Measurements from ENCODE around the gene CADPS. TPM values are rescaled to one million over a fixed set of nuclear protein-coding genes. Genes with fewer than 3 reads are reported as not detected.
A peak's percentile ranks its signal among the peaks of the same experiment; 100 is the strongest.

The CADPS gene
- total and polyA plus RNA-seq, 2 of the 4 experiments (the other 2 are of a cell fraction), result not detected

DNA sequence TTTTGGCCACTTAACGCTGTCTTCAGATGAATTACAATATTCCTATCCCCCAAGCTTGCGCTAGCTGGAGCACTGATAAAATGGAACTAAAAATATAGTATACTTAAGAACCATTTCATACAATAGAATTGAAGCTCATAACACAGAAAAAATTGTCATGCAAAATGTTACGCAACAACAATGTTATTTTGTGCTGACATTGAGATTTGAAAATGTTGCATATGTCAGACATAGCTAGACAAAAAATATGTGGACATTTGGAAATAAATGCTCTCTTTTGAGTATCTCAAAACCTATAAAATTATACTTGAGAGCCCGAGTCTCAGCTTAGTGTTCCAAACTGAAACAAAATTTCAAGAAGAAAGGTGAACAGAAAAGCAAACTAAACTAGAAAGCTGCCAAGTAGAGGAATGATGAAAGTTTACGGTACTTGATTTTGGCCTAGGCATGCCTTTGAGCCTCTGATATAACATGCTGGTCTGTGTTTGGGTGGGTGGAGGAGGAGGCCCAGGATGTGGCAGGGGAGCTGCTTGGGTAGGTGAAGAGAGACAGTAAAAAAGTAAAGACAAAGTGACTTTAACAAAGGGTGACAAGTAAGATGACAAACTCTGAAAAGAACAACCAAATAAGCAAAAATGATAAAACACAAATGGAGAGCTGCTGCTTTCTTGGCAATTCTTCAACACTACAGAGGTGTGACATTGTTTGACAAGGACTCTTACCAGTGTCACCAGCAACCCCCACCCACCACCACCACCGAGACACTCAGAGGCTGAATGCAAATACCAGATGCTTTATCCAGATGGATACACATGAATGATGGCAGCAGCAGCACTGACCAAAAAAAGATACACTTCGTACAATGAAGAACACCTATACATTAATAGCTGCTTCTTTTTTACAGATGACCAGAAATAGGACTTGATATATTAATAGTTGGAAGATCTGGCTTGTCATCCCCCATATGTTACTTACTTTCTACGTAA, 372.6 kb downstream of the CADPS start:
- CTCF ChIA-PET, result interaction anchor here (1.6 kb wide), 1 partner anchor 15 kb away, joined by 3 read pairs; no protein-coding TSS in a partner anchor

More for the DNA sequence above, 372.6 kb downstream of the CADPS start:
- intact Hi-C loops (cut with micrococcal nuclease) (no loop called here), dilution Hi-C loops (cut with HindIII; ENCODE audit: low sequenced_read_pairs, unreplicated experiment) (no loop called here), in situ Hi-C loops (cut with MboI; ENCODE audit: low sequenced_read_pairs) (no loop called here)
- Histone ChIP-seq H2BK120ac (ENCODE audit: low read depth, low read length) (no peak overlapping the region), H3K79me1 (ENCODE audit: low read depth in 1 of 2, low read length in 2 of 2) (no peaks in the 10 kb centered on the region), H2AK5ac (ENCODE audit: low read depth, low read length) (no peak overlapping the region), H3K9me1 (ENCODE audit: insufficient read depth, low read length) (no peaks in the 10 kb centered on the region), H2BK20ac (ENCODE audit: low read depth, low read length) (no peak overlapping the region), H3K18ac (ENCODE audit: low read depth, low read length) (no peak overlapping the region), H3K4ac (ENCODE audit: low read depth, low read length) (no peak overlapping the region), H3K14ac (replicated peaks; ENCODE audit: low read depth, low read length) (no peak overlapping the region), H3K4me2 (ENCODE audit: low read depth, low read length) (no peak overlapping the region), H3K23ac (ENCODE audit: low read depth, low read length) (no peak overlapping the region), H3K4me3 (ENCODE audit: insufficient read depth, low read depth, low read length) (no peak overlapping the region), H3K36me3 (ENCODE audit: control insufficient read depth, insufficient read depth, low read length) (no peaks in the 10 kb centered on the region), H2BK15ac (ENCODE audit: low read depth, low read length) (no peak overlapping the region), H4K8ac (ENCODE audit: low read depth in 2 of 2, low read length in 2 of 2) (no peak overlapping the region), H3K27ac (ENCODE audit: insufficient read depth, low read length) (no peak overlapping the region), H3K27me3 (ENCODE audit: control insufficient read depth, insufficient read depth, low read length) (no peaks in the 10 kb centered on the region), H2BK5ac (ENCODE audit: low read depth, low read length, poor library complexity, severe bottlenecking) (no peak overlapping the region), H3K4me1 (ENCODE audit: control insufficient read depth, insufficient read depth, low read length) (no peaks in the 10 kb centered on the region), H3K9me3 (ENCODE audit: control insufficient read depth, insufficient read depth, low read length) (no peaks in the 10 kb centered on the region), H3K56ac (ENCODE audit: extremely low read depth, insufficient read depth, low read length) (no peak overlapping the region), H2AFZ (replicated peaks; ENCODE audit: low read length, poor library complexity) (no peak overlapping the region), H4K5ac (ENCODE audit: low read depth, low read length) (no peak overlapping the region), H4K20me1 (ENCODE audit: insufficient read depth, low read length) (no peaks in the 10 kb centered on the region), H2AK9ac (replicated peaks; ENCODE audit: low read depth, low read length, poor library complexity) (no peak overlapping the region), H4K91ac (ENCODE audit: insufficient read depth, low read depth, low read length) (no peak overlapping the region), H3K9ac (ENCODE audit: low read depth, low read length) (no peak overlapping the region)
- WGBS, 2 experiments (ENCODE audit: extremely low coverage in 2 of 2, insufficient read length in 1 of 2), result no CpG with 5 or more reads among the region's 8 CpGs
- no TSS peak for BruUV-seq (replicated peaks)
- DNase-seq (no peak), ATAC-seq (ENCODE audit: low read depth) (no peak)
- TF ChIP-seq MAFK (IDR thresholded peaks at IDR 0.05; ENCODE audit: low read depth, low read length) (peak; percentile 25; the same call in 1 of the 2 replicates), RCOR1 (IDR thresholded peaks at IDR 0.05; ENCODE audit: insufficient replicate concordance, low read length) (no peak)
- POLR2A ChIA-PET (ENCODE audit: unreplicated experiment), result interaction anchor here (0.6 kb wide), 1 partner anchor 102 kb away, joined by 3 read pairs; no protein-coding TSS in a partner anchor
